Glutamatergic neuron (in vitro differentiated cells): ENCODE data around the gene LHCGR. TPM values are rescaled to one million over a fixed set of nuclear protein-coding genes. Genes with fewer than 3 reads are reported as not detected.

Source experiments
- DNase-seq: peaks from one replicate; pipeline ENCODE4 v3.0.0; 2022
- H3K27ac Mint-ChIP-seq: one replicate; pipeline ENCODE4 v1.8.0; 2020; ENCODE audit warnings: mild to moderate bottlenecking, mixed read lengths, inconsistent platforms; ENCODE audit not compliant: unreplicated experiment
- H3K27me3 Mint-ChIP-seq: one replicate; pipeline ENCODE4 v1.8.0; 2020; ENCODE audit warnings: mild to moderate bottlenecking, moderate library complexity, mixed read lengths, inconsistent platforms; ENCODE audit not compliant: unreplicated experiment
- H3K36me3 Mint-ChIP-seq: one replicate; pipeline ENCODE4 v1.8.0; 2020; ENCODE audit warnings: mild to moderate bottlenecking, mixed read lengths, inconsistent platforms; ENCODE audit not compliant: unreplicated experiment
- H3K4me1 Mint-ChIP-seq: one replicate; pipeline ENCODE4 v1.8.0; 2020; ENCODE audit warnings: mild to moderate bottlenecking, low read depth, mixed read lengths, inconsistent platforms; ENCODE audit not compliant: unreplicated experiment
- H3K4me3 Mint-ChIP-seq: one replicate; pipeline ENCODE4 v1.8.0; 2020; ENCODE audit warnings: mild to moderate bottlenecking, mixed read lengths, inconsistent platforms; ENCODE audit not compliant: unreplicated experiment
- H3K9me3 Mint-ChIP-seq: one replicate; pipeline ENCODE4 v1.8.0; 2020; ENCODE audit warnings: mild to moderate bottlenecking, moderate library complexity, mixed read lengths, inconsistent platforms; ENCODE audit not compliant: unreplicated experiment
- CTCF ChIP-seq: fragments of 200-600 bp; sonication (generic); IDR thresholded peaks from one replicate; pipeline ENCODE4 v1.5.0; 2021; ENCODE audit not compliant: partially characterized antibody, unreplicated experiment
- total RNA-seq: library from RNA; stranded (reverse); fragmentation: NEBNext Ultra II Directional; extraction: Animal tissue kit (Norgen Biotek cat#: 25700); gene quantifications from one replicate; pipeline ENCODE4 v1.2.1, GENCODE V29; 2021; ENCODE audit not compliant: unreplicated experiment

The LHCGR gene
- total RNA-seq, 1 donor from 2014 or later: not detected

DNA sequence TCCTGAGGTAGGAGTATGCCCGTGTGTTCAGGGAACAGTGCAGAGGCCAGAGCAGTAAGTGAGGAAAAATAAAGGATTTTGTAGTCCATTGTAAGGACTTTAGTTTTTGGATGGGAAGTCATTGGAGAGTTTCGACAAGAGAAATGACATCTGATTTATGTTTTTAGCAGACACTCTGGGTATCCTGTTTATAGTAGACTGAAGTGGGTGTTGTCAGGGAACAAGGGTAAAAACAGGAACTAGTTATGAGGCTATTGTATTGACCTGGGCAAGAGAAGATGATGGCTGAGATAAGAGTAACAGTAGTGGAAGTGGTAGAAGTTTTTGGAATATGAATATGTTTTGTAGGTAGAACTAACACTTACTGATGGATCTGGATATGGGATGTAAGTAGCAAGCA lies 78.1 kb downstream of the LHCGR start:
- H3K9me3 Mint-ChIP-seq: no peaks in the 10 kb centered on the region
- H3K27ac Mint-ChIP-seq: no peak overlapping the region
- no peaks in the 10 kb centered on the region for H3K4me1 Mint-ChIP-seq
- H3K4me3 Mint-ChIP-seq: no peak overlapping the region
- no peak for DNase-seq
- no peaks in the 10 kb centered on the region for H3K36me3 Mint-ChIP-seq
- no peak for TF ChIP-seq CTCF
- no peaks in the 10 kb centered on the region for H3K27me3 Mint-ChIP-seq

- no peak overlapping the region for H3K27ac Mint-ChIP-seq
- H3K4me3 Mint-ChIP-seq: no peak overlapping the region
- DNase-seq: no peak
- H3K27me3 Mint-ChIP-seq: no peaks in the 10 kb centered on the region
- no peaks in the 10 kb centered on the region for H3K36me3 Mint-ChIP-seq
- peaks cover 3% of the 10 kb centered on the region for H3K9me3 Mint-ChIP-seq
- no peak for TF ChIP-seq CTCF
- H3K4me1 Mint-ChIP-seq: no peaks in the 10 kb centered on the region
These were observed 80.6 kb downstream of the LHCGR start for GRCh38 chr2:48674933-48675332.

- H3K36me3 Mint-ChIP-seq: no peaks in the 10 kb centered on the region
- no peaks in the 10 kb centered on the region for H3K27me3 Mint-ChIP-seq
- H3K27ac Mint-ChIP-seq: no peak overlapping the region
- DNase-seq: no peak
- H3K4me3 Mint-ChIP-seq: no peak overlapping the region
- TF ChIP-seq CTCF: no peak
- H3K4me1 Mint-ChIP-seq: no peaks in the 10 kb centered on the region
- H3K9me3 Mint-ChIP-seq: peaks cover 3% of the 10 kb centered on the region
These were observed 81.9 kb downstream of the LHCGR start for GRCh38 chr2:48673581-48673980.

- no peak for TF ChIP-seq CTCF
- Mint-ChIP-seq H3K4me1 (no peaks in the 10 kb centered on the region), H3K27ac (no peak overlapping the region), H3K4me3 (no peak overlapping the region), H3K36me3 (no peaks in the 10 kb centered on the region), H3K9me3 (peaks cover 3% of the 10 kb centered on the region), H3K27me3 (no peaks in the 10 kb centered on the region)
- DNase-seq: no peak
These were observed 86.5 kb downstream of the LHCGR start for GRCh38 chr2:48668992-48669391.

DNA sequence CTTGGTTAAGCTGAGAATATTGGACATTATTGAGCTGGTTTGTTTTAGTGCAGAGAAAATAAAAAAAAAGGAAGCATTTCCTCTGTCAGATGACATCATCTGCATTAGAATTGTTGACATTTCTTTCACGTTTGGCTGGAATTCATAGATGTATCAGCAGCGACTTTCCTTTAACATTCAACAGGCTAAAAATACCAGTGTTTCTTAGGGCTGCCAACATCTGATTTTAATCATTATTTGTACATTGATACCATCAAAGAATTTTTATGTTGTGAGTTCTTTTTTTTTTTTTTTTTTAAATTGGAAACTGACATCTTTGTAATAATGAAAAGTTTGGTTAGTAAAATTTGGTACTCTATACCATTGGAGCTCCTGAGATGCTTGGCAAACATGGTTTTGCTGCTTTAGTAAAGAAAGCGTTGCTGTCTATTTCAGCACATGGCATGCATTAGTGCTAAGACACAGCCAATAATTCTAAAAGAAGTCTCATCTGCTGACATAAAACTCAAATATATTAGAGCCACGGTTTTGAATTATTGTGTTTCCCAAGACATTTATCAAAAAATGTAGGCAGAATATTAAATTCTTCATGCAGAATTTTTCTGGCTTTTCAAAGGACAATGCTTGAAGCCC lies 104.2 kb downstream of the LHCGR start:
- Mint-ChIP-seq H3K9me3 (no peaks in the 10 kb centered on the region), H3K36me3 (no peaks in the 10 kb centered on the region), H3K27me3 (no peaks in the 10 kb centered on the region), H3K4me3 (no peak overlapping the region), H3K4me1 (no peaks in the 10 kb centered on the region), H3K27ac (no peak overlapping the region)
- TF ChIP-seq CTCF: no peak
- DNase-seq: no peak
